HepG2 (cell line): ENCODE data around the gene HSD17B2. TPM values are rescaled to one million over a fixed set of nuclear protein-coding genes. Genes with fewer than 3 reads are reported as not detected.

Experiments
- ATAC-seq: fragments of 200-7000 bp; cut with Tn5 transposase; 3 replicates; pipeline ENCODE4 v1.9.1; 2020; ENCODE audit warnings: mild to moderate bottlenecking, moderate library complexity
- BruUV-seq: library from RNA; stranded (reverse); fragments of 400-500 nt; replicated peaks from 2 replicates; lab custom pipeline; 2021; lab: Mats Ljungman, UMichigan
- CTCF ChIA-PET: fragments of 300-600 bp; formaldehyde crosslinking; extraction: SDS; loops from one replicate; lab custom pipeline; 2021; ENCODE audit warnings: low total read pairs, inconsistent platforms, low intra/inter-chr PET ratio; lab: Yijun Ruan, JAX
- POLR2A ChIA-PET: fragments of 350-600 bp; sonication (Branson Sonifier 250); formaldehyde crosslinking; loops from one replicate; lab custom pipeline; 2020; ENCODE audit warnings: antibody characterized with exemption, inconsistent platforms; lab: Yijun Ruan, JAX
- DNase-seq: peaks from one replicate; pipeline ENCODE4 v3.0.0-alpha.2; 2015; ENCODE audit warnings: low spot score
- FAIRE-seq: peaks from 3 replicates; lab custom pipeline; 2011; peaks lifted over from hg19 to GRCh38; lab: Jason Lieb, UNC
- H2AFZ ChIP-seq: one replicate; pipeline ENCODE4 v1.6.1; 2011; ENCODE audit warnings: low read length, inconsistent platforms
- H3K27ac ChIP-seq: fragments of 300-600 bp; 3 replicates; pipeline ENCODE4 v1.8.0; 2011; ENCODE audit warnings: mixed run types, mild to moderate bottlenecking, mixed read lengths, low read length, inconsistent platforms; ENCODE audit not compliant: insufficient read depth; ENCODE audit errors: extremely low read length
- H3K27me3 ChIP-seq, 2 experiments: fragments of 200-600 bp in 1 of 2; 2 replicates in 1 of 2; 3 replicates in 1 of 2; pipeline versions ENCODE4 v1.6.0 to v1.8.0; 2011; ENCODE audit warnings: low read length in 2 of 2, mild to moderate bottlenecking in 2 of 2, moderate library complexity in 2 of 2, inconsistent platforms in 1 of 2; ENCODE audit not compliant: insufficient read depth in 2 of 2, control insufficient read depth in 1 of 2
- H3K36me3 ChIP-seq, 2 experiments: fragments of 200-600 bp in 1 of 2; replicated peaks in 1 of 2; 2 replicates in 1 of 2; 3 replicates in 1 of 2; pipeline versions ENCODE4 v1.5.1 to v1.8.0; 2011; ENCODE audit warnings: low read length in 2 of 2, inconsistent platforms in 1 of 2; ENCODE audit not compliant: insufficient read depth in 2 of 2, control insufficient read depth in 1 of 2
- H3K4me1 ChIP-seq: 2 replicates; pipeline ENCODE4 v1.5.1; 2012; ENCODE audit warnings: low read length, inconsistent platforms; ENCODE audit not compliant: insufficient read depth
- H3K4me2 ChIP-seq: 2 replicates; pipeline ENCODE4 v1.6.0; 2011; ENCODE audit warnings: low read depth, low read length, inconsistent platforms
- H3K4me3 ChIP-seq, 3 experiments: fragments of 200-600 bp in 1 of 3; sonication (generic), shearing (Covaris generic) in 1 of 3; replicated peaks in 1 of 3; 2 replicates each; pipeline ENCODE4 v1.5.1; 2011 to 2016; ENCODE audit warnings: low read length in 3 of 3, inconsistent platforms in 2 of 3, low read depth in 2 of 3, mild to moderate bottlenecking in 2 of 3, control low read depth in 1 of 3, mixed read lengths in 1 of 3; ENCODE audit not compliant: insufficient read depth in 1 of 3
- H3K79me2 ChIP-seq: one replicate; pipeline ENCODE4 v1.6.1; 2011; ENCODE audit warnings: low read length, inconsistent platforms; ENCODE audit not compliant: insufficient read depth
- H3K9ac ChIP-seq: 2 replicates; pipeline ENCODE4 v1.6.0; 2011; ENCODE audit warnings: mild to moderate bottlenecking, low read depth, low read length, inconsistent platforms; ENCODE audit not compliant: insufficient read depth
- H3K9me3 ChIP-seq: 2 replicates; pipeline ENCODE4 v1.5.1; 2012; ENCODE audit warnings: mild to moderate bottlenecking, low read length
- H4K20me1 ChIP-seq: 2 replicates; pipeline ENCODE4 v1.6.0; 2011; ENCODE audit warnings: inconsistent platforms, mild to moderate bottlenecking, low read length, moderate library complexity; ENCODE audit not compliant: insufficient read depth
- AGO1 ChIP-seq: fragments of 200-400 bp; formaldehyde crosslinking; IDR thresholded peaks from 2 replicates; pipeline ENCODE4 v1.6.1; 2017; ENCODE audit warnings: mild to moderate bottlenecking, low read depth, low read length, moderate library complexity; ENCODE audit not compliant: poor library complexity, severe bottlenecking
- EZH2 ChIP-seq: conservative IDR thresholded peaks from 2 replicates; pipeline ENCODE4 v1.6.1; 2012; ENCODE audit warnings: mild to moderate bottlenecking, low read depth, low read length, moderate library complexity
- FOXK2 ChIP-seq: fragments of 450-650 bp; IDR thresholded peaks from 2 replicates; pipeline ENCODE4 v1.6.1; 2016
- FOXP4 ChIP-seq: sonication (generic); formaldehyde crosslinking; IDR thresholded peaks from 2 replicates; pipeline ENCODE4 v1.4.0; 2020; ENCODE audit warnings: missing genetic modification reagents
- HMG20A ChIP-seq: IDR thresholded peaks from 2 replicates; pipeline ENCODE4 v1.6.1; 2016; ENCODE audit warnings: borderline replicate concordance
- IRF2 ChIP-seq: IDR thresholded peaks from 2 replicates; pipeline ENCODE4 v1.6.1; 2018; ENCODE audit warnings: missing genetic modification reagents, missing compliant biosample characterization
- PRPF4 ChIP-seq: fragments of 200-400 bp; formaldehyde crosslinking; IDR thresholded peaks from 2 replicates; pipeline ENCODE4 v1.6.1; 2016; ENCODE audit warnings: low read length, low read depth; ENCODE audit not compliant: poor library complexity, severe bottlenecking
- RARA ChIP-seq: IDR thresholded peaks from 2 replicates; pipeline ENCODE4 v1.6.1; 2016; ENCODE audit warnings: missing genetic modification reagents, missing compliant biosample characterization
- TEAD3 ChIP-seq: optimal IDR thresholded peaks from 2 replicates; pipeline ENCODE3; 2016; ENCODE audit warnings: borderline replicate concordance
- ZMAT3 ChIP-seq: sonication (generic); formaldehyde crosslinking; conservative IDR thresholded peaks from 2 replicates; pipeline ENCODE4 v1.7.0; 2021; ENCODE audit warnings: missing genetic modification reagents
- ZNF180 ChIP-seq: sonication (generic); formaldehyde crosslinking; IDR thresholded peaks from 2 replicates; pipeline ENCODE4 v1.4.0; 2020; ENCODE audit warnings: low read depth, missing genetic modification reagents, borderline replicate concordance
- ZNF746 ChIP-seq: sonication (generic); formaldehyde crosslinking; IDR thresholded peaks from 2 replicates; pipeline ENCODE4 v1.8.0; 2022; ENCODE audit warnings: mild to moderate bottlenecking, missing genetic modification reagents
- ZNF749 ChIP-seq: sonication (generic); formaldehyde crosslinking; IDR thresholded peaks from 2 replicates; pipeline ENCODE4 v1.8.0; 2022; ENCODE audit warnings: mild to moderate bottlenecking, missing genetic modification reagents, moderate library complexity, borderline replicate concordance
- ZNF768 ChIP-seq: sonication (generic); formaldehyde crosslinking; IDR thresholded peaks from 2 replicates; pipeline ENCODE4 v1.4.0; 2020; ENCODE audit warnings: missing genetic modification reagents
- WGBS: methylation state at CpG from one replicate; pipeline ENCODE4 v1.1.6; 2017; ENCODE audit warnings: low lambda C conversion rate; 5-methylcytosine and 5-hydroxymethylcytosine counted together
- in situ Hi-C: cut with HindIII; loops from 2 replicates; pipeline ENCODE4 v1.10.0; 2017; ENCODE audit warnings: low pct_unique_long_range_greater_than_20kb; ENCODE audit not compliant: extremely low pct_ligation_motif_present
- intact Hi-C: fragments of 100-400 bp; cut with micrococcal nuclease; formaldehyde crosslinking; loops from one replicate; pipeline ENCODE4 v1.10.0; 2022; ENCODE audit not compliant: unreplicated experiment
- polyA plus RNA-seq, 8 experiments: library from polyadenylated mRNA; depleted of rRNA in 3 of 8; stranded (reverse) in 7 of 8; unstranded in 1 of 8; fragments of >200 nt; fragmentation: Illumina TruSeq in 4 of 8; extraction: Trizol in 4 of 8; gene quantifications; 2 replicates each; pipeline versions ENCODE4 v1.2.1 to v1.2.3, GENCODE V29; 2011 to 2016; ENCODE audit warnings: low read depth in 4 of 8, missing spikeins in 1 of 8, mixed read lengths in 1 of 8; ENCODE audit not compliant: insufficient read depth in 1 of 8
- total RNA-seq, 5 experiments: library from RNA; depleted of rRNA; stranded (reverse); fragments of >200 nt; fragmentation: Illumina TruSeq; extraction: Trizol; gene quantifications; 2 replicates each; pipeline ENCODE4 v1.2.3, GENCODE V29; 2016; ENCODE audit warnings: low read depth in 1 of 5
- TF ChIP-seq, protein P1 (sequence below): IDR thresholded peaks from 2 replicates; pipeline ENCODE4 v1.6.1; 2016; ENCODE audit warnings: control low read depth
- TF ChIP-seq, protein P2 (sequence below): fragments of 450-650 bp; IDR thresholded peaks from 2 replicates; pipeline ENCODE4 v1.6.1; 2016
- TF ChIP-seq, protein P3 (sequence below): sonication (generic); formaldehyde crosslinking; IDR thresholded peaks from 2 replicates; pipeline ENCODE4 v1.5.0; 2020; ENCODE audit warnings: mild to moderate bottlenecking, missing genetic modification reagents
- TF ChIP-seq, protein P4 (sequence below): fragments of 450-650 bp; IDR thresholded peaks from 2 replicates; pipeline ENCODE4 v1.6.1; 2017

Gene HSD17B2
- total and polyA plus RNA-seq, 2 of the 13 experiments (the other 11 are each of a cell fraction or from before 2014, with no cell fraction given), result 26.3 to 69.3 TPM

DNA sequence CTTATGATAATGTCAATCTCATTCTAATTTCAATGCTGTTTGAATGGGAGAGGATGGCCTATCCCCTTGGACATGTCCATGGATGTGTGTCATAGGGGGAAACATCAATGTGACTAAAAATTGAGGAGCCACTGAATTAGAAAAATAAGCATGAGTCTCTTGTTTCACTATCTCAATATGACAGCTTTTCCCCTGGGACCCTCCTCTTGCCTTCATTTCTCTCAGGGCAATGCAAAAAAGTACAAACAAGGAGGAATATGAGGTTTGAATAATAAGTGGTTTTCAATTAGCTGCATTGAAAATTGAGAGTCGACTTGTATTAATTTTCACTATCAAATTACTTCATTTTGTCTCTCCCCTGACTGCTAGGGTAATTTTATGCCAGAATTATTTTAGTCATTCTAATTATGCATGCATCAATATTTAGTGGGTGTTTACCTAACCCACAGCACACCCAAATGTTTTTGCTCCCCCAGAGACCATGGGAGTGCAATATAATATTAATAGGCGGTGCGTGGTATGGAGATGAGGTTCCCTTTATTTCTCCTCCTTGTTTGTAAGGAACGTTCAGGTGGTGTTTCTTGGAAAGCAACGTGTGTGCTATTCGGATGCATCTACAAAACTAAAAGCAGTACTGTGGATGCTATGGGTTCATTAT lies 17.0 kb upstream of the HSD17B2 start:
- CTCF ChIA-PET, result no interaction called here
- DNase-seq (no peak), ATAC-seq (no peak), FAIRE-seq (no peak)
- Histone ChIP-seq H3K4me1 (no peaks in the 10 kb centered on the region; the same call in 1 of the 2 replicates), H3K79me2 (no peaks in the 10 kb centered on the region), H3K9me3 (peaks cover 6% of the 10 kb centered on the region; the same call in 1 of the 2 replicates), H3K4me3 (no peak overlapping the region), H3K9ac (no peak overlapping the region), H3K27me3 (peaks cover 1 to 22% of the 10 kb centered on the region in 2 experiments; a peak in 3 of 5 replicates), H3K27ac (no peak overlapping the region), H4K20me1 (no peaks in the 10 kb centered on the region), H2AFZ (no peak overlapping the region), H3K4me2 (no peak overlapping the region), H3K36me3 (no peaks in the 10 kb centered on the region)
- in situ Hi-C loops, result no loop called here
- intact Hi-C loops, result no loop called here
- 37% methylated on average over 6 of the region's 6 CpGs for WGBS
- BruUV-seq, result no TSS peak
- POLR2A ChIA-PET, result no interaction called here
- no peak for TF ChIP-seq ZNF746
- no peak for TF ChIP-seq HMG20A (CRISPR knock-in tag)
- TF ChIP-seq IRF2 (CRISPR knock-in tag), result no peak
- no peak for TF ChIP-seq AGO1
- TF ChIP-seq ZMAT3 (CRISPR knock-in tag), result no peak
- TF ChIP-seq ZNF180 (CRISPR knock-in tag), result no peak
- TF ChIP-seq FOXK2, result no peak
- no peak for TF ChIP-seq ZNF749 (CRISPR knock-in tag)
- no peak for TF ChIP-seq PRPF4
- TF ChIP-seq, protein P1, sequence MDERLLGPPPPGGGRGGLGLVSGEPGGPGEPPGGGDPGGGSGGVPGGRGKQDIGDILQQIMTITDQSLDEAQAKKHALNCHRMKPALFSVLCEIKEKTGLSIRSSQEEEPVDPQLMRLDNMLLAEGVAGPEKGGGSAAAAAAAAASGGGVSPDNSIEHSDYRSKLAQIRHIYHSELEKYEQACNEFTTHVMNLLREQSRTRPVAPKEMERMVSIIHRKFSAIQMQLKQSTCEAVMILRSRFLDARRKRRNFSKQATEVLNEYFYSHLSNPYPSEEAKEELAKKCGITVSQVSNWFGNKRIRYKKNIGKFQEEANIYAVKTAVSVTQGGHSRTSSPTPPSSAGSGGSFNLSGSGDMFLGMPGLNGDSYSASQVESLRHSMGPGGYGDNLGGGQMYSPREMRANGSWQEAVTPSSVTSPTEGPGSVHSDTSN (CRISPR knock-in tag), result no peak
- TF ChIP-seq, protein P2, sequence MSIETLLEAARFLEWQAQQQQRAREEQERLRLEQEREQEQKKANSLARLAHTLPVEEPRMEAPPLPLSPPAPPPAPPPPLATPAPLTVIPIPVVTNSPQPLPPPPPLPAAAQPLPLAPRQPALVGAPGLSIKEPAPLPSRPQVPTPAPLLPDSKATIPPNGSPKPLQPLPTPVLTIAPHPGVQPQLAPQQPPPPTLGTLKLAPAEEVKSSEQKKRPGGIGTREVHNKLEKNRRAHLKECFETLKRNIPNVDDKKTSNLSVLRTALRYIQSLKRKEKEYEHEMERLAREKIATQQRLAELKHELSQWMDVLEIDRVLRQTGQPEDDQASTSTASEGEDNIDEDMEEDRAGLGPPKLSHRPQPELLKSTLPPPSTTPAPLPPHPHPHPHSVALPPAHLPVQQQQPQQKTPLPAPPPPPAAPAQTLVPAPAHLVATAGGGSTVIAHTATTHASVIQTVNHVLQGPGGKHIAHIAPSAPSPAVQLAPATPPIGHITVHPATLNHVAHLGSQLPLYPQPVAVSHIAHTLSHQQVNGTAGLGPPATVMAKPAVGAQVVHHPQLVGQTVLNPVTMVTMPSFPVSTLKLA, result no peak
- TF ChIP-seq FOXP4 (CRISPR knock-in tag), result no peak
- no peak for TF ChIP-seq ZNF768 (CRISPR knock-in tag)
- TF ChIP-seq, protein P3, sequence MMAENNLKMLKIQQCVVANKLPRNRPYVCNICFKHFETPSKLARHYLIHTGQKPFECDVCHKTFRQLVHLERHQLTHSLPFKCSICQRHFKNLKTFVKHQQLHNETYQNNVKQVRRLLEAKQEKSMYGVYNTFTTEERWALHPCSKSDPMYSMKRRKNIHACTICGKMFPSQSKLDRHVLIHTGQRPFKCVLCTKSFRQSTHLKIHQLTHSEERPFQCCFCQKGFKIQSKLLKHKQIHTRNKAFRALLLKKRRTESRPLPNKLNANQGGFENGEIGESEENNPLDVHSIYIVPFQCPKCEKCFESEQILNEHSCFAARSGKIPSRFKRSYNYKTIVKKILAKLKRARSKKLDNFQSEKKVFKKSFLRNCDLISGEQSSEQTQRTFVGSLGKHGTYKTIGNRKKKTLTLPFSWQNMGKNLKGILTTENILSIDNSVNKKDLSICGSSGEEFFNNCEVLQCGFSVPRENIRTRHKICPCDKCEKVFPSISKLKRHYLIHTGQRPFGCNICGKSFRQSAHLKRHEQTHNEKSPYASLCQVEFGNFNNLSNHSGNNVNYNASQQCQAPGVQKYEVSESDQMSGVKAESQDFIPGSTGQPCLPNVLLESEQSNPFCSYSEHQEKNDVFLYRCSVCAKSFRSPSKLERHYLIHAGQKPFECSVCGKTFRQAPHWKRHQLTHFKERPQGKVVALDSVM, result no peak
- no peak for TF ChIP-seq EZH2
- TF ChIP-seq, protein P4, sequence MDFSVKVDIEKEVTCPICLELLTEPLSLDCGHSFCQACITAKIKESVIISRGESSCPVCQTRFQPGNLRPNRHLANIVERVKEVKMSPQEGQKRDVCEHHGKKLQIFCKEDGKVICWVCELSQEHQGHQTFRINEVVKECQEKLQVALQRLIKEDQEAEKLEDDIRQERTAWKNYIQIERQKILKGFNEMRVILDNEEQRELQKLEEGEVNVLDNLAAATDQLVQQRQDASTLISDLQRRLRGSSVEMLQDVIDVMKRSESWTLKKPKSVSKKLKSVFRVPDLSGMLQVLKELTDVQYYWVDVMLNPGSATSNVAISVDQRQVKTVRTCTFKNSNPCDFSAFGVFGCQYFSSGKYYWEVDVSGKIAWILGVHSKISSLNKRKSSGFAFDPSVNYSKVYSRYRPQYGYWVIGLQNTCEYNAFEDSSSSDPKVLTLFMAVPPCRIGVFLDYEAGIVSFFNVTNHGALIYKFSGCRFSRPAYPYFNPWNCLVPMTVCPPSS, result no peak
- TF ChIP-seq TEAD3 (CRISPR knock-in tag), result no peak
- TF ChIP-seq RARA (CRISPR knock-in tag), result no peak
